Activated CD4-positive, alpha-beta T cell treated with anti-CD3 and anti-CD28 coated beads for 36 hours (primary cell): Measurements from ENCODE around the gene B2M. TPM values are rescaled to one million over a fixed set of nuclear protein-coding genes. Genes with fewer than 3 reads are reported as not detected.
A peak's percentile ranks its signal among the peaks of the same experiment; 100 is the strongest.
"Not testable (repeated sequence)": the region's sequence is repeated elsewhere in the genome, so short reads cannot be mapped to it uniquely, and the experiment has no call there.

Source experiments
- ATAC-seq: fragments of 200-7000 bp; cut with Tn5 transposase; one replicate; pipeline ENCODE4 v1.10.0; 2021; ENCODE audit warnings: mild to moderate bottlenecking, moderate library complexity
- CTCF ChIA-PET: fragments of 350-600 bp; sonication (Branson Sonifier 250); formaldehyde crosslinking; loops from one replicate; lab custom pipeline; 2021; ENCODE audit warnings: antibody characterized with exemption; lab: Charles Lee
- POLR2A ChIA-PET: fragments of 350-600 bp; sonication (Branson Sonifier 250); formaldehyde crosslinking; loops from one replicate; lab custom pipeline; 2021; ENCODE audit warnings: antibody characterized with exemption, inconsistent platforms; lab: Charles Lee
- DNase-seq: peaks from one replicate; pipeline ENCODE4 v3.0.0-alpha.2; 2020
- H3K27ac Mint-ChIP-seq: one replicate; pipeline ENCODE4 v1.8.0; 2021; ENCODE audit warnings: mixed read lengths
- H3K27me3 Mint-ChIP-seq: one replicate; pipeline ENCODE4 v1.8.0; 2021; ENCODE audit warnings: mixed read lengths
- H3K36me3 Mint-ChIP-seq: one replicate; pipeline ENCODE4 v1.8.0; 2021; ENCODE audit warnings: low read depth, mixed read lengths
- H3K4me1 Mint-ChIP-seq: one replicate; pipeline ENCODE4 v1.8.0; 2021; ENCODE audit warnings: mixed read lengths
- H3K4me3 Mint-ChIP-seq: one replicate; pipeline ENCODE4 v1.8.0; 2021; ENCODE audit warnings: mild to moderate bottlenecking, moderate library complexity, mixed read lengths
- H3K9me3 Mint-ChIP-seq: one replicate; pipeline ENCODE4 v1.8.0; 2021; ENCODE audit warnings: low read depth, mixed read lengths
- intact Hi-C, 2 experiments: fragments of 100-400 bp; cut with DNase I in 1 of 2; cut with micrococcal nuclease in 1 of 2; formaldehyde crosslinking; loops; one replicate each; pipeline versions ENCODE4 v1.14.2 to v1.15.1; 2022 to 2024; cut with DNase I, micrococcal nuclease
- total RNA-seq, 2 experiments: library from RNA; stranded (reverse); gene quantifications; one replicate each; pipeline ENCODE4 v1.2.3, GENCODE V29; 2021

Gene B2M
- total RNA-seq, 2 experiments from 2014 or later = 5,181 to 7,416 TPM

- ATAC-seq (peak; percentile 16), DNase-seq (no peak)
- no peaks in the 10 kb centered on the region for H3K27me3 Mint-ChIP-seq
- no peaks in the 10 kb centered on the region for H3K9me3 Mint-ChIP-seq
- ChIA-PET CTCF (interaction anchor here (0.7 to 7.7 kb wide), 11 partner anchors 8 to 156 kb away, joined by 3 to 150 read pairs (median 20); partner anchors contain the start of genes B2M, PATL2 and SPG11), POLR2A (interaction anchor here (0.8 to 15.3 kb wide), 5 partner anchors 8 to 426 kb away, joined by 3 to 474 read pairs (median 28); partner anchors contain the start of genes B2M, EIF3J, PATL2 and SPG11)
- peak overlapping the region; percentile 98 for H3K27ac Mint-ChIP-seq
- H3K4me1 Mint-ChIP-seq = peaks cover 67% of the 10 kb centered on the region
- peaks cover 32% of the 10 kb centered on the region for H3K36me3 Mint-ChIP-seq
- intact Hi-C loops = loop anchor here (1.0 to 5.0 kb wide), 2 partner anchors 72 to 138 kb away; partner anchors contain the start of gene SPG11 (in 1 of the 2)
- peak overlapping the region; percentile 75 for H3K4me3 Mint-ChIP-seq
Measured at GRCh38 chr15:44734839-44735481, 23.6 kb downstream of the B2M start.

GRCh38 chr15:44735482-44736180 is 24.3 kb downstream of the B2M start:
- intact Hi-C loops = loop anchor here (1.0 to 5.0 kb wide), 2 partner anchors 72 to 138 kb away; partner anchors contain the start of gene SPG11 (in 1 of the 2)
- no peaks in the 10 kb centered on the region for H3K9me3 Mint-ChIP-seq
- peak overlapping the region; percentile 75 for H3K4me3 Mint-ChIP-seq
- H3K27ac Mint-ChIP-seq = peak overlapping the region; percentile 98
- ATAC-seq = peak; percentile 67
- peaks cover 65% of the 10 kb centered on the region for H3K4me1 Mint-ChIP-seq
- POLR2A ChIA-PET = interaction anchor here (0.5 to 15.3 kb wide), 8 partner anchors 9 to 426 kb away, joined by 3 to 474 read pairs (median 4); partner anchors contain the start of genes B2M, EIF3J, PATL2 and SPG11
- CTCF ChIA-PET = interaction anchor here (0.7 to 7.7 kb wide), 25 partner anchors 9 to 188 kb away, joined by 3 to 150 read pairs (median 10); partner anchors contain the start of genes B2M, PATL2 and SPG11
- H3K36me3 Mint-ChIP-seq = peaks cover 29% of the 10 kb centered on the region
- H3K27me3 Mint-ChIP-seq = no peaks in the 10 kb centered on the region
- DNase-seq = peak; percentile 80

GRCh38 chr15:44736181-44736765 is 25.0 kb downstream of the B2M start, which contains the start of gene TRIM69:
TRIM69 (plus strand) TSS chr15:44736528; CDS start chr15:44736705, 177 bp downstream.
- intact Hi-C loops = loop anchor here in 1 of 2 experiments (5.0 kb wide), 1 partner anchor 139 kb away; no protein-coding TSS in a partner anchor
- CTCF ChIA-PET = interaction anchor here (0.5 to 7.7 kb wide), 38 partner anchors 7 to 382 kb away, joined by 3 to 150 read pairs (median 5); partner anchors contain the start of genes B2M, PATL2 and SPG11

GRCh38 chr15:44738340-44738984 is 27.1 kb downstream of the B2M start:
- no peak for ATAC-seq
- Mint-ChIP-seq H3K36me3 (peaks cover 8% of the 10 kb centered on the region), H3K4me1 (peaks cover 47% of the 10 kb centered on the region), H3K9me3 (no peaks in the 10 kb centered on the region), H3K4me3 (peak overlapping the region; percentile 38), H3K27me3 (no peaks in the 10 kb centered on the region), H3K27ac (peak overlapping the region; percentile 47)
- ChIA-PET POLR2A (interaction anchor here (0.6 to 15.3 kb wide), 4 partner anchors 10 to 75 kb away, joined by 3 to 474 read pairs (median 26); partner anchors contain the start of genes B2M, PATL2 and SPG11), CTCF (interaction anchor here (0.6 to 7.7 kb wide), 37 partner anchors 8 to 435 kb away, joined by 3 to 150 read pairs (median 6); partner anchors contain the start of genes B2M, PATL2 and SPG11)
- DNase-seq = no peak
- intact Hi-C loops = loop anchor here (1.0 to 5.0 kb wide), 6 partner anchors 9 to 160 kb away; partner anchors contain the start of gene SPG11 (in 1 of the 2)

More at GRCh38 chr15:44736181-44736765, 25.0 kb downstream of the B2M start, which contains the start of gene TRIM69:
- DNase-seq (no peak), ATAC-seq (peak; percentile 27)
- Mint-ChIP-seq H3K9me3 (no peaks in the 10 kb centered on the region), H3K4me3 (peak within 1 kb of the TSS; percentile 75), H3K4me1 (peaks cover 63% of the 10 kb centered on the region), H3K27ac (peak within 1 kb of the TSS; percentile 98), H3K36me3 (peaks cover 24% of the 10 kb centered on the region), H3K27me3 (no peaks in the 10 kb centered on the region)
- POLR2A ChIA-PET = interaction anchor here (0.5 to 15.3 kb wide), 7 partner anchors 9 to 200 kb away, joined by 3 to 474 read pairs (median 4); partner anchors contain the start of genes B2M, EIF3J, PATL2 and SPG11

- intact Hi-C loops = loop anchor here (2.0 to 5.0 kb wide), 2 partner anchors 142 to 147 kb away; no protein-coding TSS in a partner anchor
- not testable (repeated sequence) for H3K9me3 Mint-ChIP-seq, ATAC-seq, H3K27me3 Mint-ChIP-seq, H3K27ac Mint-ChIP-seq, DNase-seq, H3K36me3 Mint-ChIP-seq, H3K4me3 Mint-ChIP-seq
- ChIA-PET CTCF (interaction anchor here (0.9 to 7.7 kb wide), 30 partner anchors 8 to 193 kb away, joined by 3 to 150 read pairs (median 7); partner anchors contain the start of genes B2M, PATL2 and SPG11), POLR2A (interaction anchor here (1.7 kb wide), 1 partner anchor 11 kb away, joined by 6 read pairs; no protein-coding TSS in a partner anchor)
- H3K4me1 Mint-ChIP-seq = peaks cover 41% of the 10 kb centered on the region
Measured at GRCh38 chr15:44739222-44739847, 28.0 kb downstream of the B2M start.

GRCh38 chr15:44743454-44743853 is 32.1 kb downstream of the B2M start:
- CTCF ChIA-PET, ATAC-seq: not testable (repeated sequence)

GRCh38 chr15:44753345-44753744 is 42.0 kb downstream of the B2M start:
- ChIA-PET CTCF (interaction anchor here (0.8 to 3.6 kb wide), 4 partner anchors 15 to 169 kb away, joined by 4 to 19 read pairs (median 5); partner anchors contain the start of gene SPG11), POLR2A (interaction anchor here (0.7 kb wide), 1 partner anchor 23 kb away, joined by 5 read pairs; no protein-coding TSS in a partner anchor)
- H3K27ac Mint-ChIP-seq = no peak overlapping the region
- intact Hi-C loops = no loop called here
- peaks cover 23% of the 10 kb centered on the region for H3K36me3 Mint-ChIP-seq
- H3K4me3 Mint-ChIP-seq = no peak overlapping the region
- no peak for DNase-seq
- peaks cover 22% of the 10 kb centered on the region for H3K4me1 Mint-ChIP-seq
- no peak for ATAC-seq
- peaks cover 10% of the 10 kb centered on the region for H3K9me3 Mint-ChIP-seq
- no peaks in the 10 kb centered on the region for H3K27me3 Mint-ChIP-seq

More at GRCh38 chr15:44743454-44743853, 32.1 kb downstream of the B2M start:
- H3K9me3 Mint-ChIP-seq, POLR2A ChIA-PET, H3K36me3 Mint-ChIP-seq, H3K4me3 Mint-ChIP-seq, DNase-seq, H3K4me1 Mint-ChIP-seq, H3K27ac Mint-ChIP-seq, intact Hi-C loops, H3K27me3 Mint-ChIP-seq: not testable (repeated sequence)

GRCh38 chr15:44763187-44763586 is 51.9 kb downstream of the B2M start:
- Mint-ChIP-seq H3K9me3 (no peaks in the 10 kb centered on the region), H3K27me3 (no peaks in the 10 kb centered on the region), H3K4me1 (no peaks in the 10 kb centered on the region), H3K4me3 (no peak overlapping the region), H3K36me3 (peaks cover 2% of the 10 kb centered on the region), H3K27ac (no peak overlapping the region)
- ATAC-seq = no peak
- POLR2A ChIA-PET = no interaction called here
- intact Hi-C loops = no loop called here
- CTCF ChIA-PET = no interaction called here
- DNase-seq = no peak

- DNase-seq (no peak), ATAC-seq (no peak)
- H3K4me1 Mint-ChIP-seq = no peaks in the 10 kb centered on the region
- H3K36me3 Mint-ChIP-seq = peaks cover 2% of the 10 kb centered on the region
- no peaks in the 10 kb centered on the region for H3K27me3 Mint-ChIP-seq
- no peak overlapping the region for H3K4me3 Mint-ChIP-seq
- CTCF ChIA-PET = interaction anchor here (0.7 to 1.3 kb wide), 2 partner anchors 100 to 185 kb away, joined by 3 to 5 read pairs; partner anchors contain the start of gene SPG11
- POLR2A ChIA-PET = no interaction called here
- intact Hi-C loops = no loop called here
- H3K27ac Mint-ChIP-seq = no peak overlapping the region
- H3K9me3 Mint-ChIP-seq = no peaks in the 10 kb centered on the region
Measured at GRCh38 chr15:44763848-44764247, 52.5 kb downstream of the B2M start.
